A549 (cell line): ENCODE results near the gene FMO5.

Experiments used
- CBX8 ChIP-seq: fragments of 200-600 bp; sonication (generic); IDR thresholded peaks from 2 replicates; pipeline ENCODE4 v1.6.1; 2016
- KDM5A ChIP-seq: fragments of 200-600 bp; sonication (generic); IDR thresholded peaks from 2 replicates; pipeline ENCODE4 v1.6.1; 2016; ENCODE audit warnings: antibody characterized with exemption, mild to moderate bottlenecking
- PBX3 ChIP-seq: IDR thresholded peaks from 2 replicates; pipeline ENCODE4 v1.6.1; 2012
- POLR2A ChIP-seq: IDR thresholded peaks from 2 replicates; pipeline ENCODE4 v1.6.1; 2012; ENCODE audit warnings: mild to moderate bottlenecking, low read length
- ZFP36 ChIP-seq: fragments of 450-650 bp; IDR thresholded peaks from 2 replicates; pipeline ENCODE4 v1.6.1; 2014; ENCODE audit warnings: borderline replicate concordance; ENCODE audit not compliant: partially characterized antibody
- TF ChIP-seq, protein P1 (sequence below): fragments of >200 bp; sonication (Bioruptor Twin); formaldehyde crosslinking; IDR thresholded peaks from 3 replicates; pipeline ENCODE4 v1.5.1; 2016
- TF ChIP-seq, protein P2 (sequence below): fragments of >200 bp; sonication (Bioruptor Twin); formaldehyde crosslinking; IDR thresholded peaks from 3 replicates; pipeline ENCODE4 v1.6.1; 2016

GRCh38 chr1:147238925-147239820 is 14.0 kb upstream of the FMO5 start:
- TF ChIP-seq POLR2A (no peak), PBX3 (no peak), KDM5A (no peak), ZFP36 (no peak), CBX8 (no peak)
- TF ChIP-seq, protein P1, sequence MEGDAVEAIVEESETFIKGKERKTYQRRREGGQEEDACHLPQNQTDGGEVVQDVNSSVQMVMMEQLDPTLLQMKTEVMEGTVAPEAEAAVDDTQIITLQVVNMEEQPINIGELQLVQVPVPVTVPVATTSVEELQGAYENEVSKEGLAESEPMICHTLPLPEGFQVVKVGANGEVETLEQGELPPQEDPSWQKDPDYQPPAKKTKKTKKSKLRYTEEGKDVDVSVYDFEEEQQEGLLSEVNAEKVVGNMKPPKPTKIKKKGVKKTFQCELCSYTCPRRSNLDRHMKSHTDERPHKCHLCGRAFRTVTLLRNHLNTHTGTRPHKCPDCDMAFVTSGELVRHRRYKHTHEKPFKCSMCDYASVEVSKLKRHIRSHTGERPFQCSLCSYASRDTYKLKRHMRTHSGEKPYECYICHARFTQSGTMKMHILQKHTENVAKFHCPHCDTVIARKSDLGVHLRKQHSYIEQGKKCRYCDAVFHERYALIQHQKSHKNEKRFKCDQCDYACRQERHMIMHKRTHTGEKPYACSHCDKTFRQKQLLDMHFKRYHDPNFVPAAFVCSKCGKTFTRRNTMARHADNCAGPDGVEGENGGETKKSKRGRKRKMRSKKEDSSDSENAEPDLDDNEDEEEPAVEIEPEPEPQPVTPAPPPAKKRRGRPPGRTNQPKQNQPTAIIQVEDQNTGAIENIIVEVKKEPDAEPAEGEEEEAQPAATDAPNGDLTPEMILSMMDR: no peak
- TF ChIP-seq, protein P2, sequence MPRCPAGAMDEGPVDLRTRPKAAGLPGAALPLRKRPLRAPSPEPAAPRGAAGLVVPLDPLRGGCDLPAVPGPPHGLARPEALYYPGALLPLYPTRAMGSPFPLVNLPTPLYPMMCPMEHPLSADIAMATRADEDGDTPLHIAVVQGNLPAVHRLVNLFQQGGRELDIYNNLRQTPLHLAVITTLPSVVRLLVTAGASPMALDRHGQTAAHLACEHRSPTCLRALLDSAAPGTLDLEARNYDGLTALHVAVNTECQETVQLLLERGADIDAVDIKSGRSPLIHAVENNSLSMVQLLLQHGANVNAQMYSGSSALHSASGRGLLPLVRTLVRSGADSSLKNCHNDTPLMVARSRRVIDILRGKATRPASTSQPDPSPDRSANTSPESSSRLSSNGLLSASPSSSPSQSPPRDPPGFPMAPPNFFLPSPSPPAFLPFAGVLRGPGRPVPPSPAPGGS: no peak
